Testis (tissue), 3 donors: Measurements from ENCODE around the gene THOC6. TPM values are rescaled to one million over a fixed set of nuclear protein-coding genes. Genes with fewer than 3 reads are reported as not detected.

ENCODE experiments used
- DNase-seq: peaks from one replicate; pipeline ENCODE4 v3.0.0-alpha.2; 2019
- H3K27ac ChIP-seq, 2 donors: fragments of 200-600 bp; sonication (generic); one replicate each; pipeline ENCODE4 v1.5.1; 2019
- H3K27me3 ChIP-seq: fragments of 200-600 bp; sonication (generic); one replicate; pipeline ENCODE4 v1.5.1; 2019
- H3K36me3 ChIP-seq: fragments of 200-600 bp; sonication (generic); one replicate; pipeline ENCODE4 v1.5.1; 2017; ENCODE audit warnings: low read depth; ENCODE audit errors: missing control alignments
- H3K4me1 ChIP-seq: fragments of 200-600 bp; sonication (generic); one replicate; pipeline ENCODE4 v1.5.1; 2019
- H3K4me3 ChIP-seq, 2 donors: fragments of 200-600 bp; sonication (generic); one replicate each; pipeline ENCODE4 v1.5.1; 2017 to 2019
- H3K9me3 ChIP-seq: fragments of 200-600 bp; sonication (generic); one replicate; pipeline ENCODE4 v1.5.1; 2017
- CTCF ChIP-seq, 3 experiments: fragments of 450-650 bp in 2 of 3; fragments of 200-600 bp in 1 of 3; sonication (generic) in 1 of 3; IDR thresholded peaks; one replicate each; pipeline ENCODE4 v1.5.1; 2016 to 2019; ENCODE audit warnings: antibody characterized with exemption in 3 of 3, mild to moderate bottlenecking in 2 of 3, moderate library complexity in 1 of 3
- POLR2A ChIP-seq: fragments of 450-650 bp; IDR thresholded peaks from one replicate; pipeline ENCODE4 v1.6.1; 2017; ENCODE audit warnings: antibody characterized with exemption, mild to moderate bottlenecking, moderate library complexity
- whole genome bisulfite sequencing, 2 donors: methylation state at CpG; one replicate each; pipeline ENCODE4 v1.1.5; 2018; 5-methylcytosine and 5-hydroxymethylcytosine counted together
- intact Hi-C: fragments of 100-400 bp; cut with DNase I; formaldehyde crosslinking; loops from one replicate; pipeline ENCODE4 v1.15.1; 2023; ENCODE audit warnings: low total_unique reads
- polyA plus RNA-seq: library from polyadenylated mRNA; stranded (reverse); fragments of 350-450 nt; fragmentation: Illumina TruSeq; extraction: RNeasy Lipid Tissue Mini Kit (QIAGEN cat#74804); gene quantifications from one replicate; pipeline ENCODE4 v1.2.3, GENCODE V29; 2014; ENCODE audit warnings: low read depth, low replicate concordance; ENCODE audit not compliant: insufficient read depth
- total RNA-seq, 2 donors: library from RNA; depleted of rRNA; stranded (reverse); fragments of >200 nt; gene quantifications; one replicate each; pipeline ENCODE4 v1.2.3, GENCODE V29; 2016

Gene THOC6
- total and polyA plus RNA-seq, 3 donors from 2014 or later, result 17.3 to 27.3 (median 19.6) TPM

- Histone ChIP-seq H3K27me3 (no peaks in the 10 kb centered on the region), H3K27ac (no peak overlapping the region), H3K4me3 (no peak overlapping the region), H3K4me1 (peaks cover 14% of the 10 kb centered on the region), H3K9me3 (no peaks in the 10 kb centered on the region), H3K36me3 (no peaks in the 10 kb centered on the region)
- DNase-seq, result no peak
- TF ChIP-seq POLR2A (no peak), CTCF (IDR thresholded peaks at IDR 0.05) (no peak)
- intact Hi-C loops, result loop anchor here (5.0 kb wide), 1 partner anchor 71 kb away; no protein-coding TSS in a partner anchor
- WGBS, 2 donors, result 84 to 88% methylated on average over 8 to 19 of the region's 19 CpGs
Observed at GRCh38 chr16:3056336-3057180, 32.7 kb downstream of the THOC6 start.

- H3K4me1 ChIP-seq, result peaks cover 14% of the 10 kb centered on the region
- no peaks in the 10 kb centered on the region for H3K27me3 ChIP-seq
- H3K4me3 ChIP-seq, result no peak overlapping the region
- no peaks in the 10 kb centered on the region for H3K36me3 ChIP-seq
- intact Hi-C loops, result loop anchor here (5.0 kb wide), 1 partner anchor 70 kb away; no protein-coding TSS in a partner anchor
- TF ChIP-seq CTCF (IDR thresholded peaks at IDR 0.05) (no peak), POLR2A (no peak)
- 74 to 93% methylated on average over 15 to 22 of the region's 22 CpGs for WGBS, 2 donors
- H3K27ac ChIP-seq, result no peak overlapping the region
- H3K9me3 ChIP-seq, result no peaks in the 10 kb centered on the region
- DNase-seq, result no peak
Observed at GRCh38 chr16:3057181-3058138, 33.6 kb downstream of the THOC6 start.

GRCh38 chr16:3058139-3059030, 34.5 kb downstream of the THOC6 start:
- intact Hi-C loops, result loop anchor here (5.0 kb wide), 1 partner anchor 69 kb away; no protein-coding TSS in a partner anchor
- H3K27ac ChIP-seq, result peak overlapping the region; percentile 26 to 54
- DNase-seq, result peak; percentile 67
- H3K4me3 ChIP-seq, result peak overlapping the region; percentile 69 to 72
- no peak for TF ChIP-seq CTCF (IDR thresholded peaks at IDR 0.05)
- TF ChIP-seq POLR2A, result no peak
- no peaks in the 10 kb centered on the region for H3K36me3 ChIP-seq
- WGBS, 2 donors, result 9 to 60% methylated on average over 1 to 70 of the region's 77 CpGs
- H3K27me3 ChIP-seq, result no peaks in the 10 kb centered on the region
- H3K9me3 ChIP-seq, result no peaks in the 10 kb centered on the region
- peaks cover 14% of the 10 kb centered on the region for H3K4me1 ChIP-seq

- no peaks in the 10 kb centered on the region for H3K36me3 ChIP-seq
- intact Hi-C loops, result loop anchor here (5.0 kb wide), 1 partner anchor 68 kb away; no protein-coding TSS in a partner anchor
- DNase-seq, result peak; percentile 83
- no peaks in the 10 kb centered on the region for H3K27me3 ChIP-seq
- H3K9me3 ChIP-seq, result no peaks in the 10 kb centered on the region
- no peak for TF ChIP-seq POLR2A
- TF ChIP-seq CTCF (IDR thresholded peaks at IDR 0.05), result peak; percentile 95 to 99 (median 96)
- WGBS, 2 donors, result 0 to 1% methylated on average over 3 to 61 of the region's 67 CpGs
- peak overlapping the region; percentile 54 to 58 for H3K27ac ChIP-seq
- H3K4me3 ChIP-seq, result peak overlapping the region; percentile 69 to 72
- H3K4me1 ChIP-seq, result peaks cover 14% of the 10 kb centered on the region
Observed at GRCh38 chr16:3059041-3059722, 35.3 kb downstream of the THOC6 start.
